Trophoblast cell (in vitro differentiated cells and primary cell): Measurements from ENCODE around the gene MYT1.

Source experiments
- DNase-seq, 2 donors: peaks; one replicate each; pipeline ENCODE4 v3.0.0-alpha.2; 2016
- H2AFZ ChIP-seq: 2 replicates; pipeline ENCODE4 v1.6.1; 2013; ENCODE audit warnings: low read length, moderate library complexity, mild to moderate bottlenecking; ENCODE audit not compliant: insufficient read depth, poor library complexity
- H2AK5ac ChIP-seq: 2 replicates; pipeline ENCODE4 v1.6.1; 2013; ENCODE audit warnings: mild to moderate bottlenecking, low read length
- H2BK120ac ChIP-seq: 2 replicates; pipeline ENCODE4 v1.6.1; 2013; ENCODE audit warnings: low read length, mild to moderate bottlenecking, moderate library complexity; ENCODE audit not compliant: insufficient read depth, poor library complexity
- H2BK12ac ChIP-seq: 2 replicates; pipeline ENCODE4 v1.6.1; 2013; ENCODE audit warnings: mild to moderate bottlenecking, low read length, moderate library complexity
- H2BK5ac ChIP-seq: 2 replicates; pipeline ENCODE4 v1.6.1; 2013; ENCODE audit warnings: low read length, low read depth, moderate library complexity, mild to moderate bottlenecking; ENCODE audit not compliant: poor library complexity
- H3K14ac ChIP-seq: 2 replicates; pipeline ENCODE4 v1.6.1; 2013; ENCODE audit warnings: mild to moderate bottlenecking, low read length
- H3K18ac ChIP-seq: 2 replicates; pipeline ENCODE4 v1.6.1; 2013; ENCODE audit warnings: mild to moderate bottlenecking, low read length
- H3K23ac ChIP-seq: 2 replicates; pipeline ENCODE4 v1.6.1; 2013; ENCODE audit warnings: low read length
- H3K27ac ChIP-seq: 2 replicates; pipeline ENCODE4 v1.5.1; 2013; ENCODE audit warnings: low read depth, mild to moderate bottlenecking, inconsistent platforms, low read length, moderate library complexity
- H3K27me3 ChIP-seq: 2 replicates; pipeline ENCODE4 v1.6.1; 2013; ENCODE audit warnings: inconsistent platforms, mild to moderate bottlenecking, low read length, moderate library complexity; ENCODE audit not compliant: insufficient read depth
- H3K36me3 ChIP-seq, 2 experiments: 1 replicate in 1 of 2; 2 replicates in 1 of 2; pipeline ENCODE4 v1.6.1; 2013; ENCODE audit warnings: low read length in 2 of 2, mild to moderate bottlenecking in 2 of 2, moderate library complexity in 1 of 2; ENCODE audit not compliant: insufficient read depth in 2 of 2, control insufficient read depth in 1 of 2
- H3K4ac ChIP-seq: 2 replicates; pipeline ENCODE4 v1.6.1; 2013; ENCODE audit warnings: low read depth, mild to moderate bottlenecking, low read length, moderate library complexity
- H3K4me1 ChIP-seq, 2 experiments: 1 replicate in 1 of 2; 2 replicates in 1 of 2; pipeline ENCODE4 v1.6.1; 2013; ENCODE audit warnings: low read length in 2 of 2, mild to moderate bottlenecking in 2 of 2, moderate library complexity in 1 of 2; ENCODE audit not compliant: insufficient read depth in 2 of 2, control insufficient read depth in 1 of 2
- H3K4me2 ChIP-seq: 2 replicates; pipeline ENCODE4 v1.6.1; 2013; ENCODE audit warnings: inconsistent platforms, mild to moderate bottlenecking, low read length, moderate library complexity
- H3K4me3 ChIP-seq: 2 replicates; pipeline ENCODE4 v1.5.1; 2013; ENCODE audit warnings: mild to moderate bottlenecking, low read depth, low read length, inconsistent platforms
- H3K79me1 ChIP-seq: one replicate; pipeline ENCODE4 v1.6.1; 2013; ENCODE audit warnings: low read length
- H3K79me2 ChIP-seq: 2 replicates; pipeline ENCODE4 v1.6.1; 2013; ENCODE audit warnings: low read length, mild to moderate bottlenecking; ENCODE audit not compliant: control insufficient read depth, insufficient read depth, poor library complexity
- H3K9ac ChIP-seq: 2 replicates; pipeline ENCODE4 v1.6.1; 2013; ENCODE audit warnings: mild to moderate bottlenecking, low read length
- H3K9me3 ChIP-seq: 2 replicates; pipeline ENCODE4 v1.6.1; 2013; ENCODE audit warnings: low read depth, mild to moderate bottlenecking, control low read depth, inconsistent platforms, low read length; ENCODE audit not compliant: insufficient read depth
- H4K12ac ChIP-seq: 2 replicates; pipeline ENCODE4 v1.6.1; 2013; ENCODE audit warnings: low read depth, mild to moderate bottlenecking, low read length, moderate library complexity
- H4K8ac ChIP-seq: 2 replicates; pipeline ENCODE4 v1.6.1; 2013; ENCODE audit warnings: low read depth, mild to moderate bottlenecking, low read length, moderate library complexity
- H4K91ac ChIP-seq: one replicate; pipeline ENCODE4 v1.6.1; 2013; ENCODE audit warnings: low read depth, mild to moderate bottlenecking, low read length, moderate library complexity
- WGBS: extraction: QIAGEN DNeasy Blood & Tissue Kit; methylation state at CpG from one replicate; pipeline ENCODE4 v1.1.7; 2013; ENCODE audit warnings: missing lambda C conversion rate; ENCODE audit not compliant: insufficient read length, insufficient coverage; ENCODE audit errors: extremely low coverage; 5-methylcytosine and 5-hydroxymethylcytosine counted together

Gene MYT1

DNA sequence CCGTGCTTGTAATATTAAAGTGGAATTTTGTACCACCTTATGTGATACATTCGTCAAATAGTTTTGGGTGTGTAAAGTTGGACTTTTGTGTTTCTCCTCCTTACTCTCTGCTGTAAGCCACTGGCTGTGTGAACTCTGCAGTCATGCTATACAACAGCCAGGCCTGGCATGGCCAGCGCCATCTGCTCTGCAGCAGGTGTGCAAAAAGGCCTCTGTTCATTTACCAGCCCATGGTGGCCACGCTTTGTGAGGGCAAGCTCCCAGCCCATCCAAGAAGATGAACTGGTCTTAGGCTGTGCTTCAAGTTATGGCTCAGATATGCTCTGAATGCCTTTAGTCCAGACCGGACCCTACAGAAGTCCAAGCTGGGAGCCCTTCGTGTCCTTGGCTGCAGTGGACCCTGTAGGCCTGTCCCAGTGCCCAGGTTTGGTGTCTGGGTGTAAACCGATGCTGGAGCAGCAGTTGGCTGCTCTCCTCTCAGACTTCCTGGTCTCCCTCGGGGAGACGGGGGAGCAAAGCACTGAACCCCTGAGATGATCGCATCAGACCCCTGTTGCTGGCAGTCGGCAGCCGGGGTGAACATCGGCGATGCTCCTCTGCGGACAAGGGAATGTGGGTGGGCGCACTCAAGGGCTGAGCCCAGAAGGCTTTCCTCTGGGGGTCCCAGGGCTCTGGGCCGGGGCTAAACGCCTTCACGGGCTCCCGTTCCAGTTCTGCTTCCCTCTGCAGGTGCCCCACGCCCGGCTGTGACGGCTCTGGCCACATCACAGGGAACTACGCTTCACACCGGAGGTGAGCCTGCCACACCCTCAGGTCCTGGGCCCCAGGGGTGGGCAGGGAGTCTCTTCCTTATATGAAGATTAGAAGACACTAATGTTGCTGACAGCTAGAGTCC is 62.7 kb downstream of the MYT1 start:
- Histone ChIP-seq H3K9ac (no peak overlapping the region), H3K79me2 (no peaks in the 10 kb centered on the region), H4K12ac (no peak overlapping the region), H3K27me3 (no peaks in the 10 kb centered on the region), H3K4me2 (no peak overlapping the region), H3K18ac (no peak overlapping the region), H4K8ac (no peak overlapping the region), H3K4me3 (no peak overlapping the region), H3K9me3 (peaks cover 5% of the 10 kb centered on the region), H2BK12ac (no peak overlapping the region), H2AFZ (no peak overlapping the region), H4K91ac (no peak overlapping the region), H3K23ac (no peak overlapping the region), H3K27ac (no peak overlapping the region), H2AK5ac (no peak overlapping the region), H2BK120ac (no peak overlapping the region), H3K4me1 (peaks cover 0 to 4% of the 10 kb centered on the region in 2 experiments), H3K4ac (no peak overlapping the region), H2BK5ac (no peak overlapping the region), H3K14ac (no peak overlapping the region), H3K79me1 (no peaks in the 10 kb centered on the region), H3K36me3 (no peaks in the 10 kb centered on the region)
- no CpG with 5 or more reads among the region's 25 CpGs for WGBS
- no peak for DNase-seq

DNA sequence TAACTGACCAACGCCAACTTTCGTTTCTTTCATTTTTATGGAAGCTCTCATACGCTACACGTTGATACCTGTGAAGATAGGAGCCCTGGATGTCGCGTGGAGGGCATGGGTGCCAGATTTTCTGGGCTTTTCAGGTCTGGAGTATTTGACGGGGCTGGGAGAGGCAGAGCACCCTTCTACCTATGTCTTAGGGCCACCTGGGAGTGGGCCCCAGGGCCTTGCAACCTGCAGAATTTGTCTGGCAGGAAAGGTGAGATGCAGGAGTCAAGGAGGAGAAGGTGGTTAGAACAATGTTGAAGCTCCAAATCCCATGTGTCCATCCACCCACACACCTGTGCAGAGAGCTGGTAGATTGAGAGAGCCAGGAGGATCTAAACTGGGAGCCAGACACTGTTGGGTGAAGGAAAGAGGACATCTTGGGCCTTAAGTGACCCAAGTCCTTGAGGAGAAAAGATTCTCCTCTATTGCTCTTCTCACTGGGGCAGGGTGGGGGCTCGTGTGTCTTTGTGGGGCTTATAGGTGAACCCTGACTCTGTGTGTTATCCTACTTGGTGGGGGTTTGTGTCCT is 63.9 kb downstream of the MYT1 start:
- Histone ChIP-seq H3K27ac (no peak overlapping the region), H2BK5ac (no peak overlapping the region), H3K4ac (no peak overlapping the region), H3K4me2 (no peak overlapping the region), H3K23ac (no peak overlapping the region), H3K79me1 (no peaks in the 10 kb centered on the region), H3K36me3 (no peaks in the 10 kb centered on the region), H4K12ac (no peak overlapping the region), H2AFZ (no peak overlapping the region), H2BK120ac (no peak overlapping the region), H3K27me3 (no peaks in the 10 kb centered on the region), H3K9ac (no peak overlapping the region), H2BK12ac (no peak overlapping the region), H4K91ac (no peak overlapping the region), H3K9me3 (peaks cover 5% of the 10 kb centered on the region), H4K8ac (no peak overlapping the region), H3K4me3 (no peak overlapping the region), H2AK5ac (no peak overlapping the region), H3K18ac (no peak overlapping the region), H3K14ac (no peak overlapping the region), H3K4me1 (peaks cover 0 to 4% of the 10 kb centered on the region in 2 experiments), H3K79me2 (no peaks in the 10 kb centered on the region)
- DNase-seq = no peak
- WGBS = no CpG with 5 or more reads among the region's 8 CpGs

DNA sequence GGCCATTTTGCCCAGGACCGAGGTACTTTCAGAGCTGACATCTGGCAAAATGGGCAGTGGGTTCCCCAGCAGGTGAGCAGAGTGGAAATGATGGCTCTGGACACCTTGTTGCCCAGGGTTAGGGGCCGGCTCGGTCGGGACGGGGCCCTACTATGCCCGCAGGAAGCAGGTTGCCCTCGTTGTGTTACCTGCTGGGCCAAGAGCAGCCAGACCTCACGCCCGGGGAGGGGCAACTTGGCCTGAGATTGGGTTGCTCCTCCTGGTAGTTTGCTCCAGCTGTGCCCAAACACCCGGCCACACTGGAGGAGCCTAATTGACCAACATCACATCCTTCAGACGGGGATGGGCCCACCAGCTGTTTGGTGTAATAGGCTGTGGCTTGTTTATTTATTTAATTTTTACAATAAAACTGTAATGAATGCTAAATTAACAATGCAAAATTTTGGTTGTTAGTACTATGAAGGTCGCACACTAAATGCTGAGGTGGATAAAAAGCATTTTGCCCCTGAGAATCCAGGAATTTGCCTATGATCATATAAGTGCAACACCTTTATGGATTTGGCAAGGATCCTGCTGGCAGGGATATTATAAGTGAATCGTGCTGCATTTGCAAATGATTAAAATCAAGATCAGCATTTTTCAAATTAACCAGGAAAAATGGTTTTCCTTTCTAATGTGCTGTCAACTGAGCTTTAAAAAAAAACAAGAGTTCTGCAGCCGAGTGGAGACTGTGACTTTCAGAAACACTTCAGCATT is 64.7 kb downstream of the MYT1 start:
- H3K9ac ChIP-seq = no peak overlapping the region
- DNase-seq = no peak
- no peak overlapping the region for H3K18ac ChIP-seq
- H3K14ac ChIP-seq = no peak overlapping the region
- H4K8ac ChIP-seq = no peak overlapping the region
- H3K36me3 ChIP-seq = no peaks in the 10 kb centered on the region
- H3K27ac ChIP-seq = no peak overlapping the region
- no peak overlapping the region for H3K23ac ChIP-seq
- H2AK5ac ChIP-seq = no peak overlapping the region
- H3K79me2 ChIP-seq = no peaks in the 10 kb centered on the region
- H3K79me1 ChIP-seq = no peaks in the 10 kb centered on the region
- no peak overlapping the region for H2BK12ac ChIP-seq
- H3K4ac ChIP-seq = no peak overlapping the region
- no CpG with 5 or more reads among the region's 14 CpGs for WGBS
- peaks cover 5% of the 10 kb centered on the region for H3K9me3 ChIP-seq
- H3K4me2 ChIP-seq = no peak overlapping the region
- H4K12ac ChIP-seq = no peak overlapping the region
- no peaks in the 10 kb centered on the region for H3K27me3 ChIP-seq
- no peaks in the 10 kb centered on the region for H3K4me1 ChIP-seq
- H3K4me3 ChIP-seq = no peak overlapping the region
- H2BK120ac ChIP-seq = no peak overlapping the region
- no peak overlapping the region for H2AFZ ChIP-seq
- no peak overlapping the region for H2BK5ac ChIP-seq
- no peak overlapping the region for H4K91ac ChIP-seq

DNA sequence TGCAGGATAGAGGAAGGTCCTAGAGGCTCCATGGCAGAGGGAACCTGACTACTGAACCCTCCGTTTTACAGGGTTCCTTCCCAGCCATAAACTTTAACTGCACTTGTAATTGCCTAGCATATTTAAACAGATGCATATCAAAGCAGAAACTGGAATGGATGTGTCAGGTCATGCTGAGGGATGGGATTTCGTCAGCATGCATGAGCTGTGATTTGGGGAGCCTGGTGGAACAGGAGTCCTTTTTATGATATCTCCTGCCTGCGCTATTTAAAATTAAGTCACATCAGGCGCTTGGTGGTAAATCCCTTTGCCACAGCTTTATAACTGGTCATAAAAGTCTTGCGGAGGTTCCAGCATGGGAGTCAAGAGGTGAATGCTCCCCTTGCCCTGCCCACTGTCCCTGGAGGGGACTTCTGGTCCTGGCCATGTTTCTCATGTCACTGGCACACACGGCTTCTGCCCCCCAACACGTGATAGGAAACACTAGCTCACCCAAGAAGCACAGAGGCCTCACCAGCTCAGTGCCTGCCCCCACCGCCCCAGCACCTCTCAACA is 65.3 kb downstream of the MYT1 start:
- DNase-seq = no peak
- Histone ChIP-seq H3K14ac (no peak overlapping the region), H3K18ac (no peak overlapping the region), H3K27me3 (no peaks in the 10 kb centered on the region), H3K23ac (no peak overlapping the region), H2BK12ac (no peak overlapping the region), H3K4ac (no peak overlapping the region), H3K36me3 (no peaks in the 10 kb centered on the region), H3K27ac (no peak overlapping the region), H3K9ac (no peak overlapping the region), H2BK5ac (no peak overlapping the region), H2AK5ac (no peak overlapping the region), H3K4me1 (no peaks in the 10 kb centered on the region), H3K4me2 (no peak overlapping the region), H3K4me3 (no peak overlapping the region), H2BK120ac (no peak overlapping the region), H4K8ac (no peak overlapping the region), H2AFZ (no peak overlapping the region), H3K79me2 (no peaks in the 10 kb centered on the region), H3K9me3 (peaks cover 11% of the 10 kb centered on the region), H4K12ac (no peak overlapping the region), H3K79me1 (no peaks in the 10 kb centered on the region), H4K91ac (no peak overlapping the region)
- no CpG with 5 or more reads among the region's 8 CpGs for WGBS
